ENCODE results near the gene HGS. TPM values are rescaled to one million over a fixed set of nuclear protein-coding genes. Genes with fewer than 3 reads are reported as not detected.

The HGS gene
- total and polyA plus RNA-seq, 2 of the 8 experiments (the other 6 are each of a cell fraction or from before 2014, with no cell fraction given): 80.8 to 99.7 TPM

GRCh38 chr17:81714412-81715106, 30.7 kb downstream of the HGS start:
- Histone ChIP-seq H3K14ac (ENCODE audit: insufficient read length) (no peak overlapping the region), H3K9ac (replicated peaks in 1 of 4; ENCODE audit: extremely low read depth in 1 of 4, low read depth in 3 of 4, low read length in 3 of 4) (no peak overlapping the region), H3K36me3 (ENCODE audit: control insufficient read depth in 2 of 4, insufficient read depth in 4 of 4, low read length in 3 of 4) (peaks cover 0 to 9% (median 0%) of the 10 kb centered on the region in 4 experiments; a peak in 3 of 8 replicates), H4K91ac (replicated peaks; ENCODE audit: insufficient read length, low read length) (no peak overlapping the region), H3K27me3 (replicated peaks in 1 of 4; ENCODE audit: control insufficient read depth in 3 of 4, extremely low read depth in 1 of 4, insufficient read depth in 3 of 4, low read length in 3 of 4) (no peaks in the 10 kb centered on the region; a peak in 2 of 7 replicates), H3K4me2 (ENCODE audit: insufficient read depth in 1 of 2, low read depth in 2 of 2, low read length in 2 of 2) (no peak overlapping the region; a peak in 1 of 4 replicates), H3K23ac (ENCODE audit: insufficient read length) (no peak overlapping the region), H3K79me1 (ENCODE audit: low read depth, low read length) (peaks cover 8% of the 10 kb centered on the region; the same call in 1 of the 2 replicates), H3K4me3 (ENCODE audit: extremely low read depth in 1 of 4, insufficient read depth in 2 of 4, low read depth in 3 of 4, low read length in 4 of 4) (no peak overlapping the region), H3K27ac (ENCODE audit: low read depth, low read length) (no peak overlapping the region), H3K9me3 (ENCODE audit: insufficient read depth in 2 of 2, low read depth in 1 of 2, low read length in 1 of 2) (no peaks in the 10 kb centered on the region), H3K4me1 (replicated peaks in 1 of 4; ENCODE audit: control insufficient read depth in 3 of 4, insufficient read depth in 4 of 4, low read length in 3 of 4) (peaks cover 0 to 24% (median 18%) of the 10 kb centered on the region in 4 experiments; a peak in 5 of 7 replicates), H2BK5ac (ENCODE audit: low read depth, low read length) (no peak overlapping the region), H2BK20ac (ENCODE audit: low read length) (no peak overlapping the region), H4K5ac (ENCODE audit: insufficient read length, low read depth, low read length) (no peak overlapping the region), H3K18ac (ENCODE audit: extremely low read depth, low read length) (no peak overlapping the region), H2AK5ac (ENCODE audit: low read depth, low read length) (no peak overlapping the region), H3K4ac (replicated peaks; ENCODE audit: insufficient read length, low read depth, low read length) (no peak overlapping the region), H3K23me2 (ENCODE audit: low read depth, low read length) (peaks cover 20% of the 10 kb centered on the region), H4K8ac (ENCODE audit: extremely low read depth, insufficient read depth, low read length) (peak overlapping the region; percentile 51; the same call in 1 of the 2 replicates), H3K56ac (replicated peaks; ENCODE audit: insufficient read length, low read depth, low read length) (no peak overlapping the region), H2BK12ac (ENCODE audit: low read depth, low read length) (no peak overlapping the region), H4K20me1 (replicated peaks in 1 of 2; ENCODE audit: control insufficient read depth in 1 of 2, insufficient read depth in 2 of 2, low read length in 2 of 2) (peaks cover 3 to 10% of the 10 kb centered on the region in 2 experiments), H2BK120ac (replicated peaks; ENCODE audit: low read depth, low read length) (no peak overlapping the region), H2BK15ac (ENCODE audit: low read length) (no peak overlapping the region), H3K79me2 (ENCODE audit: control insufficient read depth in 1 of 2, insufficient read depth in 2 of 2, low read length in 2 of 2) (peaks cover 0 to 7% of the 10 kb centered on the region in 2 experiments; a peak in 1 of 4 replicates), H2AFZ (ENCODE audit: low read length) (no peak overlapping the region)
- POLR2A ChIA-PET (ENCODE audit: partially characterized antibody): interaction anchor here (0.8 to 25.9 kb wide), 6 partner anchors 6 to 173 kb away, joined by 3 to 436 read pairs (median 176); partner anchors contain the start of genes ARL16, HGS, MRPL12 and SLC25A10
- WGBS, 2 experiments (ENCODE audit: extremely low coverage in 1 of 2, insufficient coverage in 1 of 2, insufficient read length in 1 of 2, insufficient replicate concordance in 2 of 2, low coverage in 1 of 2, low lambda C conversion rate in 2 of 2, missing lambda C conversion rate in 1 of 2): 94% methylated on average over 39 of the region's 39 CpGs; no CpG with 5 or more reads in 1 of the 2 experiments
- DNase-seq (ENCODE audit: low read depth in 1 of 2, low spot score in 2 of 2) (no peak), FAIRE-seq (no peak)
- CTCF ChIA-PET (ENCODE audit: partially characterized antibody): interaction anchor here (0.6 to 2.2 kb wide), 9 partner anchors 10 to 155 kb away, joined by 3 to 6 read pairs (median 4); partner anchors contain the start of gene MRPL12
- no peak for TF ChIP-seq RFX5 (IDR thresholded peaks at IDR 0.05; ENCODE audit: borderline replicate concordance, low read depth, low read length)
- TF ChIP-seq SAP30 (IDR thresholded peaks at IDR 0.05; ENCODE audit: insufficient read depth, insufficient replicate concordance, low read length): no peak
- TF ChIP-seq JUND (IDR thresholded peaks at IDR 0.05; ENCODE audit: low read length): no peak
- TF ChIP-seq CBX5 (IDR thresholded peaks at IDR 0.05; ENCODE audit: low read depth, low read length): no peak
- TF ChIP-seq EP300 (IDR thresholded peaks at IDR 0.05; ENCODE audit: borderline replicate concordance in 1 of 2, low read depth in 2 of 2, low read length in 2 of 2): no peak
- TF ChIP-seq, protein P1, sequence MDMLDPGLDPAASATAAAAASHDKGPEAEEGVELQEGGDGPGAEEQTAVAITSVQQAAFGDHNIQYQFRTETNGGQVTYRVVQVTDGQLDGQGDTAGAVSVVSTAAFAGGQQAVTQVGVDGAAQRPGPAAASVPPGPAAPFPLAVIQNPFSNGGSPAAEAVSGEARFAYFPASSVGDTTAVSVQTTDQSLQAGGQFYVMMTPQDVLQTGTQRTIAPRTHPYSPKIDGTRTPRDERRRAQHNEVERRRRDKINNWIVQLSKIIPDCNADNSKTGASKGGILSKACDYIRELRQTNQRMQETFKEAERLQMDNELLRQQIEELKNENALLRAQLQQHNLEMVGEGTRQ (IDR thresholded peaks at IDR 0.05; ENCODE audit: low read length): no peak
- no peak for TF ChIP-seq HDAC2 (IDR thresholded peaks at IDR 0.05; ENCODE audit: borderline replicate concordance in 1 of 2, low read depth in 2 of 2, low read length in 2 of 2)
- no peak for TF ChIP-seq HDAC6 (IDR thresholded peaks at IDR 0.05; ENCODE audit: low read depth, low read length)

Measured in H1 (cell line).